ENCODE results near the gene ZNRF3.
A peak's percentile ranks its signal among the peaks of the same experiment; 100 is the strongest.
"Not testable (repeated sequence)": the region's sequence is repeated elsewhere in the genome, so short reads cannot be mapped to it uniquely, and the experiment has no call there.

ZNRF3 gene

DNA sequence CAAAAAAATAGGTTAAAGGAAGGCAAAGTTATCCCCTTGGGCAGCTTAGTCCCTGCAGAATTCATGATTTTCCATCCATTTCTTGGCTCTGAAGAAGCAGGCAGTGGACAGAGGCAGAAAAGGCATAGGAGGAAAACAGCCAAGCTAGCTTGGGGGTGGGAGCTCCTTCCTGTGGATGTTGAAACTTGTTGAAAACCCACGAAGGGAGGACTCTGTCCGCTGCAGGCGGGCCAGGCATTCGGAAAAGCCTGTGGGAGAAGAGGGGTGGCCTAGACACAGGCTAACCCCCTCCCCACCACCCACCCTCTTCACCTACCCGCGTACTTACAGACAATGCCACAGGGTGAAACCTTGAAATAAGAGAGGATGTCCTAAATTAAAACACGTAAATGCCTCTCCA is 106.1 kb downstream of the ZNRF3 start:
- DNase-seq: no peak

DNA sequence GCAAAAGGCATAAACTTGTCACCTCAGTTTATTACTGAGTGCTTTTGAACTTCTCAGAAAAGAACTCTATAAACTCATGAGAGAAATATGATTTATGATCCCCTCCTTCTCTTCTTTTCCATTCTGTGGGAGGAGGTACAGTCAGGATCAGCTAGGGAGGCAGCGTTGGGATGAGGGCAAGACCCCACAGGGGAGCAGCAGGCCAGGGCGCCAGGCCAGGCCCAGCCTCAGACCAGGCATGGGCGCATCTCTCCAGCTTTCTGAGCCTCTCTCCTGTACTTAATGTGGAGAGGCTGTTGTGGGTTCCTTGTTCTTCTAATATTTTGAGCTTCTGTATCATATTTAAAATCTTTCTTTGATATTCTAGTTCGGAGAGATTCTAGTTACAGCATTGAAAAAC is 106.5 kb downstream of the ZNRF3 start:
- DNase-seq: no peak

DNA sequence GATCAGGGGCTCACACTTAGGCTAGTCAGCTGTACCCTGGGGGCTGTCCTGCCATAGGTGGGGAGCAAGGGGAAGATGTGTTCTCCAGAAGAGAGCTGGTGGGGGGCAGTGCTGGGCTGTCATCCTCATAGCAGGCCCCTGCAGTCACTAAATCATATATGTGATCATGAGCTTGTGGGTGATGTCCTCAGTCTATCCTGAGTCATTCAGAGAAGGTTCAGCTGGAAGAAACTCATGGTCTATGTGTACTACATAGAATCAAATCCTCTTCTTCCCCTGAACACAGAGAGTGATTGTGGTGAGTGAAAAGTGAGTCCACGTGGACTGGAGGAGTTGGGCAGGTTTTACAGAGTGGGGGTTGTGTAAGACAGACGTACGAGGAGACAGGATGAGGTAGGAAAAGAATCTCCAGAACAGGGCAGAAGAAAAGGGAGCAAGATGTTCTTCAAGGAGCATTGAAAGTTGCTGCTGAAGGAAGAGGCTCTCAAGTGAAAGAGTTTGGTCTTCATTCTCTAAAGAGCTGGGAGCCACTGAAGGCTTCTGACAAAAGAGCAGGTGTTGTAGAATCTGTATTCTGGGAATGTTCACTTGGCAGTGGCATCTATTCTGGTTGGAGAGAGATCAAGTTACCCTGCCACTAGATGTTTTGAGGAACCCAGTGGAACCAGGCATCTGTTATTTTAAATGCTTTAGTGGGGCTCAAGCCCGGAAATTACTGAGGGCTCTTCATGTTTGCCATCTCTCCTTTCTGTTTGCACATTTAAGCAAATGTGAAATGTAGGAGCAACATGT is 109.4 kb downstream of the ZNRF3 start:
- DNase-seq: peak; percentile 27

DNA sequence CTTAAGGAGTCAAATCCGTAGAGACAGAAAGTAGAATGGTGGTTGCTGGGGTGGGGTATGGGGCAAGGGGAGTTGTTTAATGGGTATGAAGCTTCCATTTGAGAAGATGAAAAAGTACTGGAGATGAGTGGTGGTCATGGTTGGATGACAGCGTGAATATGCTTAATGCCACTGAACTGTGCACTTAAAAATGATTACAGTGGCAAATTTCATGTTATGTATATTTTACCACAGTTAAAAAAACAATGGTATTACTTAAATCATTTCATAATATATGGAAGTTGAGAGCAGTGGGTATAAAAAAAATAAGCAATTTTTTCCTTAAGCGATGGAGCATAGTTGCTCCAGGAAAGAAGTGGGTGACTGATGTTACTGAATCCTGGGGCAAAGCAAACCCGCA is 111.2 kb downstream of the ZNRF3 start:
- no peak for DNase-seq

DNA sequence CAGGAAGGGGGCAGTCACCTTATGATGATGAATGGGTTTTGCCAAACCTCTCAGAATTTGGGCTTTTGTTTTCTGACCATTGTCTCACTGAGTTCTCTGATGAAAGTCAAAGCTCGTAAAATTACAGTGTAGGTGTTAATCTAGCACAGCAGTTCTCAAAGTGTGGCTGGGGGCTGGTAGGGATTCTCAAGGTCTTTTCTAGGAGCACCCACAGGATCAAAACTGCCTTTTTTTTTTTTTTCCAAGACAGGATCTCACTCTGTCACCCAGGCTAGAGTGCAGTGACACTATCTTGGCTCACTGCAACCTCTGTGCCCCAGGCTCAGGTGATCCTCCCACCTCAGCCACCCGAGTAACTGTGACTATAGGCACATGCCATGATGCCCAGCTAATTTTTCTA is 112.2 kb downstream of the ZNRF3 start:
- DNase-seq: no peak

DNA sequence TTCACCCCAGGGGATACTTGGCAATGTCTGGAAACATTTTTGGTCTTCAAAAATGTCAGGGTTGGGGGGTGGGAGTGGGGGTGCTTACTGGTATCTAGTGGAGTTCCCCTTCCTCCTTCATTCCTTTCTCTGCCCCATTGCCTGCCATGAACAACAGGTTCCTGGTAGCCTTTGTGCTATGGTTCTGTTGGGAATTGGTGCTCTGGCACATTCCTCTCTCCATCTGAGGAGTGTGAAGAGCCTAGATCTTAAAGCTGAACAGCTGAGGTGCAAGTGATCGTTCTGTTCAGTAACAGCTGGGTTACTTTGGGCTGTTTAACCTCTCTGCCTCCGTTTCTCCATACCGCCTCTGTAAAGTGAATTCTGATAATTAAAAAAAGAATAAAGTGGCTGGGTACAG is 114.0 kb downstream of the ZNRF3 start:
- DNase-seq: no peak

DNA sequence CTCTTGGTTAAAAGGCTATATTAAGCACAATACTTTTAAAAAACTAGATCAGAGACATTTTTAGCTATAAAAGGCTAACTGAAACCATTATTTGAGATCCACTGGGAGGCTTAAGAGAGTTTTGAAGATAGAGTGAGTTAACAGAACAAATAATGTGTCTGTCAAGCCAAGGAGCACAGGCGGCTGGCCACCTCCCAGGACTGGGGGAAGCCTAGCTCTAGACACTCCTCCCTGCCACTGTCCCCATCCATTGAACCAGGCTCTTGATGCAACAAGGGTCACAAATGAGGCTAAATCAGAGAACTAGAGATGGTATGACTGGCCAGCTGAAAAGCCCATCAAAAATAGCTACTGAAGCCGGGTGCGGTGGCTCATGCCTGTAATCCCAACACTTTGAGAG is 115.3 kb downstream of the ZNRF3 start:
- no peak for DNase-seq

DNA sequence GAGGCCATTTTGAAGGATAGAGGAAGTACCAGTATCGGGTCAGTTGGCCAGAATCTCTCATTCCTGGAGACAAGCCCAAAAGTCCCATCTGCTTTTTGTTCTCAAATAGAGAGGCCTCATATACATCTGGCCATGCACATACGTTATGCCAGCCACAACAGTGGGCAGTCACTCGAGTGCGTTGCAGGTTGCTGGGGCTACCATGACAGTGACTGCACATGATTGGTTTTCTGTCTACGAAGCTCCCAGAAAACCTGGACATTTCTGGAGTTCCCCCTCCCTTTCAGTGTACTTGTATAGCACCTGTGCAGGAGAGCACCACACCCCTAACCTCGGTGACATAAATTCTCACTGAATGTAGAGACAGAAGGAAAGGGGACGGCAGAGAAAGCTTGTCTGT is 116.1 kb downstream of the ZNRF3 start:
- DNase-seq: no peak

DNA sequence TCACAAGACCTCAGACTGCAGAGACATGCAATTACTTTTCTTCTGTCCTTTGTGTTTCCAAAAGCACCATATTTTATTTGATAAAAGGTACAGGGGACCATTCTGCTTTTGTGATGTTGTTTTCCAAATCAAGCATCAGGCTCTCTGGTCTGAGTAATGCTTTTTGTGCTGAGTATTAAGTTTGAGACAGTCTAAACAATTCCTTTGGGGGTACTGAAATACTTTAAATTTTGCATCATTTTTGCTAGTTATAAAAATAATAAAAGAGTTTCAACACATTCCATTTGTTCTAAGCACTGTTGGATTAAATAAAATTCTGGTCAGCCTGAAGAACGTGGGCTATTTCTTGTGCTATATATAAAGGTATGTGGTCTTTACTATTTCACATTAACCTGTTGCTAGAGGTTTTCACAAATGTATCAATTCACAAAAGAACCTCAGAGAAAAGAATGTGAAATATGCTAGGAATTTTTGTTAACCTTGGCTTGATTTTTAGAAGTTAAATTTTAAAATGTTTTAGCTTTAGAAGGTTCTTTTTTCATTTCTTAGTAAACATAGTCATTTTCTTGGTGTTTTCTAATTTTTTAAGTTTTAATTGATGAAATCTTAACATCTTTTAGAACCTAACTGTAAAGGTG is 116.7 kb downstream of the ZNRF3 start:
- no peak for DNase-seq

DNA sequence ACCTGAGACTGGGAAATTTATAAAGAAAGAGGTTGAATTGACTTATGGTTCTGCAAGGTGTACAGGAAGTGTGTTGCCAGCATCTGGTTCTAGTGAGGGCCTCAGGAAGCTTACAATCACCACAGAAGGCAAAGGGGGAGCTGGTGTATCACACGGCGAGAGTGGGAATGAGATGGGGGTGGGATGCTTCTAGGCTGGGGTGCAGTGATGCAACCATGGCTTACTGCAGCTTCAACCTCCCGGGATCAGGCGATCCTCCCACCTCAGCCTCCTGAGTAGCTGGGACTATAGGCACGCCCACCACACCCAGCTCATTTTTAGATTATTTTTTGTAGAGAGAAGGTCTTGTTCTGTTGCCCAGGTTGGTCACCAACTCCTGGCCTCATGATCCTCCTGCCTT is 117.3 kb downstream of the ZNRF3 start:
- DNase-seq: no peak

DNA sequence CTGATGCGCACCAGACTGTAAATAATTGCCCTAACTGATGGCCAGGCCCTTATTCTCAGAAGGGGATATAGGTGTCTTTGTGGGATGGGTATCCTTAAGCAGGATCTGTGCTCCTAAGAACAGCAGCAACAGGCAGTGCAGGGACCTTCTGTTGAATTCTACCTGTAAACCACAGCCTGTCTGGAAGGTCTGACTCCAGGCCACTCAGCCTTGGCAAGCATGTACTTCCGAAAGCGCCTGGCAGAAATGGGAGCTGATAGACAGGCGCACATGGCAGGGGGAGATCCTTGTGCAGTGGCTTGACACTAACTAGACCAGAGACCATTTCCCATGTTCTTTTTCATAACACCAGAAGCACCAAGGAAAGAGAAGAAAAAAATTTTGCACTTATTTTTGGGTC is 119.2 kb downstream of the ZNRF3 start:
- DNase-seq: no peak

DNA sequence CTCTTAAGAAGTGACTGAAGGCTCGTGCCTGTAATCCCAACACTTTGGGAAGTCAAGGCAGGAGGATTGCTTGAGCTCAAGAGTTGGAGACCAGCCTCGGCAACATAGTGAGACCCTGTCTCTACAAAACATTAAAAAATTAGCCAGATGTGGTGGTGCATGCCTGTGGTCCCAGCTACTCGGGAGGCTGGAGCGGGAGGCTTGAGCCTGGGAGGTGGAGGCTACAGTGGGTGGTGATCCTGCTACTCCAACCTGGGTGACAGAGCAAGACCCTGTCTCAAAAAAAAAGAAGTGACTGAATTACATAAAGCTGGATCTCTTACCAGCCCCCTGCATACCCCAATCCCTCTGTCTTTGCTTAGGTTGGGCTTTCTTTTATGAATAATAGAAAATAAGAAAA is 120.2 kb downstream of the ZNRF3 start:
- no peak for DNase-seq

DNA sequence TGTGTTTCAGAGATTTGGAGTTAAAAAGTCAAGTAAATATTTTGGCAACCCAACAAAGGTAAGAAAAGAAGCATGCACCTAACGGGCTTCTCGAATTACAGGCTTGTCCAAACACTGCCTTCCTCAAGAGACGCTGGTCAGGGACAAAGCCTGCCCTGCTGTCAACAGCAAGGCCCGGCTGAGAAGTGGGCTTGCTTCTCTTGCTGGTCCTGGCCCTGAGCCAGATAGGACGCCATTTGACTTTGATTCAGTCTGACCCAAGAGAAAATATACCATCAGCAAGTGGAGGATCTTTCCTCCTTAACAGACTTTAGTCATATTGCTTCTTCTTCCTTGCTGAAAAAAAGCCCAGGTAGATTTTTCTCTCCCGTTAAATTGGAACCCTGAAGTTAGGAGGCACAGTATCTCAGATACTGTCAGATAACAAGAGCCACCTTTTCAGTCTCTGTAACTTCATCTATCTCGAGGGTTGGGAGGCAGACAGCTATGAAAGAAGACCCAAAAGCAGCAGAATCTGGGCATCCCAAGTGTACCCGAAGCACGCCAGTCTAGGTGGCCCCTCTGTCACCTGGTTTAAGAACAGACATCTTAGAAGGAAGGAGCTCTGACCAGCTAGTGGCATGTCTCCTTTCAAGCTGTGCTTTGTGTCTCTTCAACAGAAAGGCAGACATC is 120.7 kb downstream of the ZNRF3 start:
- no peak for DNase-seq

DNA sequence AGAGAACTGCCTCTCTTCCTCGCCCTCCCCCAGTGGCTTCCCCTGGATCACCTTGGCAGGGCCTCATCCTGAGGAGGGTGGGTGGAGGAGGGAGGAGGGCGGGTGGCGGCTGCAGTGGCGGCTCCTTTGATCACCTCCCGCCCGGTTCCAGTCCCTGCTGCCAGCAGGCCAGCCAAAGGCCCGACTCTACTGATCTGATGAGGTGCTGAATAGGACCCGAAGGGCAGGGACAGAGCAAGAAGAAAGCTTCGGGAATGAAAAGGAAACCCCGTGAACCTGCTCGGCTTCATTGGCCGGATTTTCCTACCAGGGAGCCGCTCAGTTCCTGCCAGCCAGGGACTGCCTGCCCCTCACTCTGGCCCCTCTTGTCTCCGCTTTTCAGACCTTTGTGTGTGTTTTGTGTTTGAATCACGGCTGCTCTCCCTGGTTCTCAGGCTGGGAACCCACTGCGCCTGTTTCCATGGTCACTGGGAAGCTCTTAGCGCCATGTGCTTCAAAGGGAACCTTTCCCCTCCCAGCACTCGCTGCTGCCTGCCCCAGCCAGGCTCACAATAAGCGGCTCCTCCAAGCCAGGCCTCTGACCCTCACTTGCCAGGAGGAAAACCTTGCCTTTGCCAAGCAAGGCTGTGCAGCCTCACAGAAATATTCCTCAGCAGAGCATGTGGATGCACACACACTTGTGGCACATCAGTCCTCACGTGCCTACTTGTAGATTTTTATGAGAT is 121.4 kb downstream of the ZNRF3 start:
- DNase-seq: no peak

DNA sequence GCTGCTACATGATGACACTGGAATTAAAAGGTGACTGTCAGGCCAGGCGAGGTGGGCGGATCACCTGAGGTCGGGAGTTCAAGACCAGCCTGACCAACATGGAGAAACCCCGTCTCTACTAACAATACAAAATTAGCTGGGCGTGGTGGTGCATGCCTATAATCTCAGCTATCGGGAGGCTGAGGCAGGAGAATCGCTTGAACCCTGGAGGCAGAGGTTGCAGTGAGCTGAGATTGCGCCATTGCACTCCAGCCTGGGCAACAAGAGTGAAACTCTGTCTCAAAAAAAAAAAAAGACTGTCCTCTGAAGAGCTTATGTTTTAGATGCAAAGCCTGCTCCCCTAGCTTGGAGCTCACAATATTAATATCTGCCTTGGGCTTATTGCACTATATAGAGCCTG is 122.4 kb downstream of the ZNRF3 start:
- DNase-seq: not testable (repeated sequence)

DNA sequence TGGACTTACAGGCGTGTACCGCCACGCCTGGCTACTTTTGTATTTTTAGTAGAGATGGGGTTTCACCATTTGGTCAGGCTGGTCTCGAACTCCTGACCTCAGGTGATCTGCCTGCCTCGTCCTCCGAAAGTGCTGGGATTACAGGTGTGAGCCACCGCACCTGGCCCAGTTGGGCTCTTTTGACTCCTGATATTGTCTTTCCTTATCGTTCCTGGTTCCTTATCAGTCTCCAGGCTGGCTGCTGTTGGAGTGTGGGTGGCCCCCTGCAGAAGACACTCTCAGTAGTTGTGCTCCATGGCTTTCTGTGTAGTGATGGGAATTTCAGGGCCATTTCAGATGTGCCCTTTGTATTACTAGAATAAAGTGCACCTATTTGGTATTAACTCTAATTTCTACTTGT is 123.0 kb downstream of the ZNRF3 start:
- no peak for DNase-seq

DNA sequence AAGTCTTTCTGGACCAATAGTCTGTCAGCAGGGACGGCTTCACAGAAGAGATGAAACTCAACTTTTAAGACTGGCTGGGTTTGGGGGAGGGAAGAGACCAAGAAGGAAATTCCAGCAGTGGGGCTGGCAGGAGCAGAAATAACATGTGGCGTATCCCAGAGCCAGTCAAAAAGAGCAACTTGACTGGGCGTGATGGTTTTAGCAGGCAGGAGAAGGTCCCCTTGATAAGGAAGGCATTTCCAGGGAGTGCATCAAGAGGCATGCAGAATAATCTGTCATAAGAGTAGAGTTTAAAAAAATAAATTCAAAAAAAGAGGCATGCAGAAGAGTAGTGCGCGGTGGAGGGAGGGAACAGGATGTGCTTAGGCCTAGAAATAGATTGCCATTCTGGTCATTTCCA is 125.8 kb downstream of the ZNRF3 start:
- no peak for DNase-seq

DNA sequence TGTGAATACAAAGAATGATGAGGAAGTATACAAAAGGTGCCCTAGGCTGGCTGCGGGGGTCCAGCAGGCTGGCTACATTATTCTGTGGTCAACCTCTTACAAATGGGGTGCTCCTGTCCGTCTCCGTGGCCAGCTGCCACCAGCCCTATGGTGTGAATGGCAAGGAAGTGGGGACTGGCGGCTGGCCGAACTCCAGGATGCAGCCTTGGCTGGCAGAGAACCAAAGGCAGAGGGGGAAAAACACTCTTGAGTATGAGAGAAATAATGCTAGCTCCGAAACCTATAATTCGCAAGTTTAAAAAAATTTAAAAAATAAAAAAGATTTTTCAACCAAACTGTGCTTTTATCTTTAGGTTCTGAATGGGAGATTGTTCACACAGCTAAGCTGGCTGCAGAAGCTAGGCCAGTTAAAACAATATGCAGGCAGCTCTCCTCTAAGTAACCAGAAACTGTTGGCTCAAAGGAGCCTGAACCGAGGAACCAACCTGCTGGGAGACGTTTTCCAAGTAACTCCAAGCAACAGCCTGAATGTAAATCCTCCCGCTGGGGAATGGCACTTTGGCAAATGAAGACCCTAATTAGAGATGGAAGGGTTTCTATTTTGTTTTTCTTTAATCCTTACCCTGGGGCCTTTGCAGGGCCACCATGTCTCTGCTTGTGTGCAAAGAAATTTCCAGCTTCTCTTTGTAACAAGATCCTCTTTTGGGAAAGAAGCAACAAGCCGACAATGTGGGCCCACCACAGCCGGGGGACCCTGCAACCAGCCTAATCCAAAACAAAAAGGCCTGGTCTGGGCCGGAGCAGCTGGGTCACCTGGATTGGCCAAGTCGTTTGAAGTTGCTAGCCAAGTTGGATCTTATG is 128.1 kb downstream of the ZNRF3 start:
- no peak for DNase-seq

DNA sequence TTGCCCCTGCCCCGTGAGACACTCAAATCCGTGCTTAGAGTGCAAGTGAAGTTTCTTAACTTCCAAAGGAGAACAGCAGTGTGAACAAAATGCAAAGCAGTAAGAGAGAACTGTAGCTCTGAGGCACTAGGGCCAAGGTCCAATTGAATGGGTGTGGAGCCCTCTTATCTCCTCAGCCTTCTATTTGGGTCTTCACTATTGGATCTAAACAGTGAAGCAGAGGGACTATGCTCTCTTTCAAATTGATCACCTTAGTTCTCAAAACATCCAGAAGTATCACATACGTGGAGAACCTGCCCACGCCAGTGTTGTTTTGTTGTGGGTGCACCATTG is 128.7 kb downstream of the ZNRF3 start:
- DNase-seq: no peak

DNA sequence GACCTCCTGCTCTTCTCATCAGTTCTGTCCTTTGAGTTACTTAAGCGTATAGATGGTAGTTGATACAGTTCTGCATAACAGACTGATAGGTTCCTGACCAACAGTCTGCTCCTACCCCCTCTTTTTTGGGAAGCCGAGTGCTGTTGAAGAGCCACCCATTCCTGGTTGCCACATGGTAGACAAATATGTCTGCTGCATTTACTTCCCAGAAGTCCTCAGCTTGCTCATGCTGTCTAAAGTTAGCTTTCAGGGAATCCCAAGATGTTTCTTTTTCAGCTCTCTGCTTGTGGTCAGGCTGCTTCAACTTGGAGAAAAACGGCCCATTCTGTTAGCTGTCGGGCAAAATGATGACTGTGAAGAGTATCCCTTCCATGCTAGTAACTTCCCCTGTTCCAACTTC is 129.6 kb downstream of the ZNRF3 start:
- DNase-seq: no peak

DNA sequence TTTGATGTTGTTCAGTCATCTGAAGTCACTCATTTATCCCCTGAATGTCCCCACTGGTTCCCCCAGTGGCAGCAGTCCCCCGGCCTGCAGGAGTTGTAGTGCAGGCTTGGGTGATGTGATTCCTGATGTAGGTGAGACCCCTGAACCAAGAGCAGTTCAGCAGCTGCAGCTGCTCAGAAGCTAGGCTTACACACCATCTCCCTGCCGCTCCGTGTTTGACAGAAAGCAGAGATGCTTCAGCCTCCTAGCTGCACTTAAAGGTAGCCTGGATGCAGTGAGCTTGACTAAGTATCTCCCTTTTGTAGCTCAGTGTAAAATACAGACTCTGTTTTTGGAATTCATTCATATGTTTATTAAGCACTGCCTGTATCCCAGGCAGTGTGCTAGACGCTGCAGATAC is 130.9 kb downstream of the ZNRF3 start:
- no peak for DNase-seq

DNA sequence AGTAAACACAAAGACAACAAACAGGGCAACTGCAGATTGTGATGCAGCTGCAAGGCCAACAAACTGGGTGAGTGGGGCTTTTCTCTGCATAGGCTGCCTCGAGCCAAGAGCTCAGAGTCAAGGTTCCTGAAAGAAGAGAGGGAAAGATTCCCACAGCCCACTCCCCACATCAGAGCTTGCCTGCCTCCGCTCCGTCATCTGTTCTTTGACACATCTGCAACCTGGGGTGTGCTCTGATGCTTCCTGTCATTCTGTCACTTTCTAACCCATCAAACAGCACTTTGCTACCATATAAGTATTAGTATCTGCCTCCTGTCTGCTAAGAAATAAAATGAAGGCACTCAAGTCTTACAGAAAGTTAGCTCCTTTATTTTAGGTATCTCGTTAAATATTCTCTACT is 131.4 kb downstream of the ZNRF3 start:
- no peak for DNase-seq

All from activated CD4-positive, alpha-beta T cell treated with anti-CD3 and anti-CD28 coated beads, Interleukin-2, Interleukin-6, amounts not matched to agents 100 ng/mL and 50 ng/mL, durations not matched to agents 16 hours and 8 hours (primary cell).